ENCODE measurements around the gene ZNF785. TPM values are rescaled to one million over a fixed set of nuclear protein-coding genes. Genes with fewer than 3 reads are reported as not detected.
A peak's percentile ranks its signal among the peaks of the same experiment; 100 is the strongest.
"Not testable (repeated sequence)": the region's sequence is repeated elsewhere in the genome, so short reads cannot be mapped to it uniquely, and the experiment has no call there.

Gene ZNF785
- total and polyA plus RNA-seq, 2 of the 13 experiments (the other 11 are each of a cell fraction or from before 2014, with no cell fraction given) = 0.01 TPM; not detected in 1

DNA sequence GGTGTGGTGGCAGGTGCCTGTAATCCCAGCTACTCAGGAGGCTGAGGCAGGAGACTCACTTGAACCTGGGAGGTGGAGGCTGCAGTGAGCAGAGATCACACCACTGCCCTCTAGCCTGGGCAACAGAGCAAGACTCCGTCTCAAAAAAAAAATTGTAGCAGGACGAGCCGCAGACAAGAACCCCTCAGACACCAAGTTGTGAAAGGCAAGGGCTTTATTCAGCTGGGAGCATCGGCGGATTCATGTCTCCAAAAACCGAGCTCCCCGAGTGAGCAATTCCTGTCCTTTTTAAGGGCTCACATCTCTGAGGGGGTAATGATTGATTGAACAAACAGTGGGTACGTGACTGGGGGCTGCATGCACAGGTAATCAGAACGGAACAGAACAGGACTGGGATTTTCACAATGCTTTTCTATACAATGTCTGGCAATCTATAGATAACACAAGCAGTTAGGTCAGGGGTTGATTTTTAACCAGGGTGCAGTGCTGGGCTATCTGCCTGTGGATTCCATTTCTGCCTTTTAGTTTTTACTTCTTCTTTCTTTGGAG lies 44.5 kb downstream of the ZNF785 start (continued):
- TF ChIP-seq, protein P1, sequence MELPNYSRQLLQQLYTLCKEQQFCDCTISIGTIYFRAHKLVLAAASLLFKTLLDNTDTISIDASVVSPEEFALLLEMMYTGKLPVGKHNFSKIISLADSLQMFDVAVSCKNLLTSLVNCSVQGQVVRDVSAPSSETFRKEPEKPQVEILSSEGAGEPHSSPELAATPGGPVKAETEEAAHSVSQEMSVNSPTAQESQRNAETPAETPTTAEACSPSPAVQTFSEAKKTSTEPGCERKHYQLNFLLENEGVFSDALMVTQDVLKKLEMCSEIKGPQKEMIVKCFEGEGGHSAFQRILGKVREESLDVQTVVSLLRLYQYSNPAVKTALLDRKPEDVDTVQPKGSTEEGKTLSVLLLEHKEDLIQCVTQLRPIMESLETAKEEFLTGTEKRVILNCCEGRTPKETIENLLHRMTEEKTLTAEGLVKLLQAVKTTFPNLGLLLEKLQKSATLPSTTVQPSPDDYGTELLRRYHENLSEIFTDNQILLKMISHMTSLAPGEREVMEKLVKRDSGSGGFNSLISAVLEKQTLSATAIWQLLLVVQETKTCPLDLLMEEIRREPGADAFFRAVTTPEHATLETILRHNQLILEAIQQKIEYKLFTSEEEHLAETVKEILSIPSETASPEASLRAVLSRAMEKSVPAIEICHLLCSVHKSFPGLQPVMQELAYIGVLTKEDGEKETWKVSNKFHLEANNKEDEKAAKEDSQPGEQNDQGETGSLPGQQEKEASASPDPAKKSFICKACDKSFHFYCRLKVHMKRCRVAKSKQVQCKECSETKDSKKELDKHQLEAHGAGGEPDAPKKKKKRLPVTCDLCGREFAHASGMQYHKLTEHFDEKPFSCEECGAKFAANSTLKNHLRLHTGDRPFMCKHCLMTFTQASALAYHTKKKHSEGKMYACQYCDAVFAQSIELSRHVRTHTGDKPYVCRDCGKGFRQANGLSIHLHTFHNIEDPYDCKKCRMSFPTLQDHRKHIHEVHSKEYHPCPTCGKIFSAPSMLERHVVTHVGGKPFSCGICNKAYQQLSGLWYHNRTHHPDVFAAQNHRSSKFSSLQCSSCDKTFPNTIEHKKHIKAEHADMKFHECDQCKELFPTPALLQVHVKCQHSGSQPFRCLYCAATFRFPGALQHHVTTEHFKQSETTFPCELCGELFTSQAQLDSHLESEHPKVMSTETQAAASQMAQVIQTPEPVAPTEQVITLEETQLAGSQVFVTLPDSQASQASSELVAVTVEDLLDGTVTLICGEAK (IDR thresholded peaks at IDR 0.05) = not testable (repeated sequence)
- TF ChIP-seq, protein P1 (CRISPR knock-in tag; IDR thresholded peaks at IDR 0.05) = peak; percentile 73; the same call in 1 of the 2 replicates
- TF ChIP-seq, protein P2, sequence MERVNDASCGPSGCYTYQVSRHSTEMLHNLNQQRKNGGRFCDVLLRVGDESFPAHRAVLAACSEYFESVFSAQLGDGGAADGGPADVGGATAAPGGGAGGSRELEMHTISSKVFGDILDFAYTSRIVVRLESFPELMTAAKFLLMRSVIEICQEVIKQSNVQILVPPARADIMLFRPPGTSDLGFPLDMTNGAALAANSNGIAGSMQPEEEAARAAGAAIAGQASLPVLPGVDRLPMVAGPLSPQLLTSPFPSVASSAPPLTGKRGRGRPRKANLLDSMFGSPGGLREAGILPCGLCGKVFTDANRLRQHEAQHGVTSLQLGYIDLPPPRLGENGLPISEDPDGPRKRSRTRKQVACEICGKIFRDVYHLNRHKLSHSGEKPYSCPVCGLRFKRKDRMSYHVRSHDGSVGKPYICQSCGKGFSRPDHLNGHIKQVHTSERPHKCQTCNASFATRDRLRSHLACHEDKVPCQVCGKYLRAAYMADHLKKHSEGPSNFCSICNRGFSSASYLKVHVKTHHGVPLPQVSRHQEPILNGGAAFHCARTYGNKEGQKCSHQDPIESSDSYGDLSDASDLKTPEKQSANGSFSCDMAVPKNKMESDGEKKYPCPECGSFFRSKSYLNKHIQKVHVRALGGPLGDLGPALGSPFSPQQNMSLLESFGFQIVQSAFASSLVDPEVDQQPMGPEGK (CRISPR knock-in tag; IDR thresholded peaks at IDR 0.05) = peak; percentile 89
